GM12878 (cell line): ENCODE results near the gene NAV2. TPM values are rescaled to one million over a fixed set of nuclear protein-coding genes. Genes with fewer than 3 reads are reported as not detected.

Experiments used
- ATAC-seq: fragments of 200-7000 bp; cut with Tn5 transposase; 3 replicates; pipeline ENCODE4 v1.9.1; 2020; ENCODE audit warnings: mild to moderate bottlenecking, moderate library complexity
- BruUV-seq: library from RNA; stranded (reverse); fragments of 400-500 nt; replicated peaks from 2 replicates; lab custom pipeline; 2021; lab: Mats Ljungman, UMichigan
- CTCF ChIA-PET: fragments of 300-600 bp; sonication (Branson Sonifier 250); formaldehyde crosslinking; extraction: SDS; loops from one replicate; lab custom pipeline; 2021; ENCODE audit warnings: inconsistent platforms; lab: Yijun Ruan, JAX
- POLR2A ChIA-PET: fragments of 350-600 bp; formaldehyde crosslinking; extraction: SDS; loops from one replicate; lab custom pipeline; 2021; ENCODE audit warnings: inconsistent platforms; lab: Charles Lee
- RAD21 ChIA-PET: fragments of 300-600 bp; sonication (Branson Sonifier 250); formaldehyde crosslinking; loops from one replicate; lab custom pipeline; 2023; ENCODE audit warnings: antibody characterized with exemption; ENCODE audit not compliant: unreplicated experiment; lab: Charles Lee
- SMC1A ChIA-PET: fragments of 300-600 bp; sonication (Branson Sonifier 250); formaldehyde crosslinking; loops from one replicate; lab custom pipeline; 2023; ENCODE audit not compliant: unreplicated experiment, uncharacterized antibody; lab: Charles Lee
- DNase-seq: peaks from one replicate; pipeline ENCODE4 v3.0.0-alpha.2; 2011; ENCODE audit warnings: low read depth, low spot score
- FAIRE-seq: peaks from 3 replicates; lab custom pipeline; 2011; peaks lifted over from hg19 to GRCh38; lab: Jason Lieb, UNC
- H2AFZ ChIP-seq: 2 replicates; pipeline ENCODE4 v1.6.0; 2011; ENCODE audit warnings: low read depth, low read length, control low read depth; ENCODE audit not compliant: control insufficient read depth
- H3K27ac ChIP-seq: 2 replicates; pipeline ENCODE4 v1.5.1; 2011; ENCODE audit warnings: control low read depth; ENCODE audit not compliant: control insufficient read depth, insufficient read depth
- H3K27me3 ChIP-seq, 2 experiments: replicated peaks in 1 of 2; 2 replicates each; pipeline versions ENCODE4 v1.6.0 to v1.6.1; 2011; ENCODE audit warnings: low read length in 1 of 2; ENCODE audit not compliant: control insufficient read depth in 2 of 2, insufficient read depth in 2 of 2
- H3K36me3 ChIP-seq, 2 experiments: 2 replicates each; pipeline ENCODE4 v1.5.1; 2011; ENCODE audit warnings: low read length in 1 of 2; ENCODE audit not compliant: control insufficient read depth in 2 of 2, insufficient read depth in 2 of 2
- H3K4me1 ChIP-seq: 2 replicates; pipeline ENCODE4 v1.6.1; 2011; ENCODE audit warnings: mild to moderate bottlenecking, low read length, moderate library complexity, mixed read lengths; ENCODE audit not compliant: control insufficient read depth, insufficient read depth
- H3K4me2 ChIP-seq: 2 replicates; pipeline ENCODE4 v1.6.0; 2011; ENCODE audit warnings: control low read depth; ENCODE audit not compliant: control insufficient read depth, insufficient read depth
- H3K4me3 ChIP-seq: fragments of 200-600 bp; sonication (generic); 2 replicates; pipeline ENCODE4 v1.5.1; 2016
- H3K79me2 ChIP-seq: 2 replicates; pipeline ENCODE4 v1.6.0; 2011; ENCODE audit warnings: low read length; ENCODE audit not compliant: control insufficient read depth, insufficient read depth
- H3K9ac ChIP-seq: 2 replicates; pipeline ENCODE4 v1.8.0; 2011; ENCODE audit warnings: low read length, control low read depth, mixed read lengths; ENCODE audit not compliant: control insufficient read depth, insufficient read depth
- H3K9me3 ChIP-seq: replicated peaks from 3 replicates; pipeline ENCODE4 v1.5.1; 2011; ENCODE audit warnings: mild to moderate bottlenecking, low read length; ENCODE audit not compliant: control insufficient read depth, insufficient read depth
- H4K20me1 ChIP-seq: 2 replicates; pipeline ENCODE4 v1.6.0; 2011; ENCODE audit not compliant: control insufficient read depth, insufficient read depth
- FOS ChIP-seq: IDR thresholded peaks from 3 replicates; pipeline ENCODE4 v1.6.1; 2011; ENCODE audit warnings: borderline replicate concordance; ENCODE audit not compliant: insufficient read length; ENCODE audit errors: extremely low read depth
- PAX5 ChIP-seq: IDR thresholded peaks from 2 replicates; pipeline ENCODE4 v1.6.1; 2011; ENCODE audit warnings: low read depth, low read length, borderline replicate concordance
- WGBS: methylation state at CpG from one replicate; pipeline ENCODE4 v1.1.6; 2016; ENCODE audit warnings: low lambda C conversion rate; ENCODE audit not compliant: insufficient replicate concordance, insufficient coverage; ENCODE audit errors: missing lambda C conversion rate; 5-methylcytosine and 5-hydroxymethylcytosine counted together
- in situ Hi-C: fragments of 300-500 bp; cut with MboI; formaldehyde crosslinking; loops from 9 replicates; pipeline ENCODE4 v1.14.3; 2018; ENCODE audit warnings: mixed read lengths
- intact Hi-C: fragments of 100-400 bp; cut with micrococcal nuclease; formaldehyde crosslinking; loops from one replicate; pipeline ENCODE4 v1.14.2; 2022; ENCODE audit not compliant: unreplicated experiment
- polyA plus RNA-seq, 11 experiments: library from polyadenylated mRNA; depleted of rRNA in 4 of 11; unstranded in 6 of 11; stranded (reverse) in 5 of 11; fragments of >200 nt; fragmentation: Nextera tagmentation in 4 of 11; fragmentation: Illumina TruSeq in 1 of 11; extraction: Ambion mirVana in 4 of 11; extraction: Trizol in 1 of 11; gene quantifications; 1 replicate in 1 of 11; 2 replicates in 10 of 11; pipeline versions ENCODE4 v1.2.1 to v1.2.3, GENCODE V29; 2011 to 2016; ENCODE audit warnings: inconsistent platforms in 2 of 11, missing spikeins in 2 of 11, low read depth in 1 of 11
- total RNA-seq, 4 experiments: library from RNA; depleted of rRNA in 3 of 4; stranded (reverse); fragments of >200 nt in 3 of 4; fragmentation: Illumina TruSeq in 1 of 4; extraction: Trizol in 1 of 4; gene quantifications; 2 replicates each; pipeline versions ENCODE4 v1.2.1 to v1.2.3, GENCODE V29; 2013 to 2021
- TF ChIP-seq, protein P1 (sequence below): fragments of 450-650 bp; IDR thresholded peaks from 2 replicates; pipeline ENCODE4 v1.6.1; 2018; ENCODE audit warnings: mild to moderate bottlenecking, low read depth, moderate library complexity; ENCODE audit not compliant: partially characterized antibody
- TF ChIP-seq, protein P2 (sequence below): fragments of 450-650 bp; formaldehyde crosslinking; IDR thresholded peaks from 2 replicates; pipeline ENCODE4 v1.4.0; 2020; ENCODE audit warnings: mild to moderate bottlenecking, moderate library complexity

The NAV2 gene
- total and polyA plus RNA-seq, 10 of the 15 experiments (the other 5 are each of a cell fraction or from before 2014, with no cell fraction given): 0.35 to 6.1 (median 1.1) TPM

GRCh38 chr11:19895776-19896175, 183.1 kb downstream of the NAV2 start:
- ATAC-seq: no peak
- CTCF ChIA-PET: no interaction called here
- intact Hi-C loops: no loop called here
- in situ Hi-C loops: no loop called here
- SMC1A ChIA-PET: no interaction called here
- no peak for DNase-seq
- no peaks in the 10 kb centered on the region for H3K79me2 ChIP-seq
- TF ChIP-seq PAX5 (no peak), FOS (no peak)
- TF ChIP-seq, protein P1, sequence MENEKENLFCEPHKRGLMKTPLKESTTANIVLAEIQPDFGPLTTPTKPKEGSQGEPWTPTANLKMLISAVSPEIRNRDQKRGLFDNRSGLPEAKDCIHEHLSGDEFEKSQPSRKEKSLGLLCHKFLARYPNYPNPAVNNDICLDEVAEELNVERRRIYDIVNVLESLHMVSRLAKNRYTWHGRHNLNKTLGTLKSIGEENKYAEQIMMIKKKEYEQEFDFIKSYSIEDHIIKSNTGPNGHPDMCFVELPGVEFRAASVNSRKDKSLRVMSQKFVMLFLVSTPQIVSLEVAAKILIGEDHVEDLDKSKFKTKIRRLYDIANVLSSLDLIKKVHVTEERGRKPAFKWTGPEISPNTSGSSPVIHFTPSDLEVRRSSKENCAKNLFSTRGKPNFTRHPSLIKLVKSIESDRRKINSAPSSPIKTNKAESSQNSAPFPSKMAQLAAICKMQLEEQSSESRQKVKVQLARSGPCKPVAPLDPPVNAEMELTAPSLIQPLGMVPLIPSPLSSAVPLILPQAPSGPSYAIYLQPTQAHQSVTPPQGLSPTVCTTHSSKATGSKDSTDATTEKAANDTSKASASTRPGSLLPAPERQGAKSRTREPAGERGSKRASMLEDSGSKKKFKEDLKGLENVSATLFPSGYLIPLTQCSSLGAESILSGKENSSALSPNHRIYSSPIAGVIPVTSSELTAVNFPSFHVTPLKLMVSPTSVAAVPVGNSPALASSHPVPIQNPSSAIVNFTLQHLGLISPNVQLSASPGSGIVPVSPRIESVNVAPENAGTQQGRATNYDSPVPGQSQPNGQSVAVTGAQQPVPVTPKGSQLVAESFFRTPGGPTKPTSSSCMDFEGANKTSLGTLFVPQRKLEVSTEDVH: no peak
- TF ChIP-seq, protein P2, sequence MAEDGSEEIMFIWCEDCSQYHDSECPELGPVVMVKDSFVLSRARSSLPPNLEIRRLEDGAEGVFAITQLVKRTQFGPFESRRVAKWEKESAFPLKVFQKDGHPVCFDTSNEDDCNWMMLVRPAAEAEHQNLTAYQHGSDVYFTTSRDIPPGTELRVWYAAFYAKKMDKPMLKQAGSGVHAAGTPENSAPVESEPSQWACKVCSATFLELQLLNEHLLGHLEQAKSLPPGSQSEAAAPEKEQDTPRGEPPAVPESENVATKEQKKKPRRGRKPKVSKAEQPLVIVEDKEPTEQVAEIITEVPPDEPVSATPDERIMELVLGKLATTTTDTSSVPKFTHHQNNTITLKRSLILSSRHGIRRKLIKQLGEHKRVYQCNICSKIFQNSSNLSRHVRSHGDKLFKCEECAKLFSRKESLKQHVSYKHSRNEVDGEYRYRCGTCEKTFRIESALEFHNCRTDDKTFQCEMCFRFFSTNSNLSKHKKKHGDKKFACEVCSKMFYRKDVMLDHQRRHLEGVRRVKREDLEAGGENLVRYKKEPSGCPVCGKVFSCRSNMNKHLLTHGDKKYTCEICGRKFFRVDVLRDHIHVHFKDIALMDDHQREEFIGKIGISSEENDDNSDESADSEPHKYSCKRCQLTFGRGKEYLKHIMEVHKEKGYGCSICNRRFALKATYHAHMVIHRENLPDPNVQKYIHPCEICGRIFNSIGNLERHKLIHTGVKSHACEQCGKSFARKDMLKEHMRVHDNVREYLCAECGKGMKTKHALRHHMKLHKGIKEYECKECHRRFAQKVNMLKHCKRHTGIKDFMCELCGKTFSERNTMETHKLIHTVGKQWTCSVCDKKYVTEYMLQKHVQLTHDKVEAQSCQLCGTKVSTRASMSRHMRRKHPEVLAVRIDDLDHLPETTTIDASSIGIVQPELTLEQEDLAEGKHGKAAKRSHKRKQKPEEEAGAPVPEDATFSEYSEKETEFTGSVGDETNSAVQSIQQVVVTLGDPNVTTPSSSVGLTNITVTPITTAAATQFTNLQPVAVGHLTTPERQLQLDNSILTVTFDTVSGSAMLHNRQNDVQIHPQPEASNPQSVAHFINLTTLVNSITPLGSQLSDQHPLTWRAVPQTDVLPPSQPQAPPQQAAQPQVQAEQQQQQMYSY (CRISPR knock-in tag): no peak
- no peak overlapping the region for H2AFZ ChIP-seq
- POLR2A ChIA-PET: no interaction called here
- no peaks in the 10 kb centered on the region for H3K9me3 ChIP-seq
- WGBS: 53% methylated on average over 5 of the region's 5 CpGs
- no peak overlapping the region for H3K4me3 ChIP-seq
- no peaks in the 10 kb centered on the region for H3K36me3 ChIP-seq
- no peak for FAIRE-seq
- no peak overlapping the region for H3K4me2 ChIP-seq
- RAD21 ChIA-PET: no interaction called here
- BruUV-seq: no TSS peak
- no peak overlapping the region for H3K27ac ChIP-seq
- no peaks in the 10 kb centered on the region for H3K27me3 ChIP-seq
- H3K4me1 ChIP-seq: no peaks in the 10 kb centered on the region
- no peak overlapping the region for H3K9ac ChIP-seq
- H4K20me1 ChIP-seq: no peaks in the 10 kb centered on the region
